GM23248 (cell line): ENCODE data around the gene GGCT. TPM values are rescaled to one million over a fixed set of nuclear protein-coding genes. Genes with fewer than 3 reads are reported as not detected.

Experiments used
- DNase-seq: peaks from one replicate; pipeline ENCODE4 v3.0.0-alpha.2; 2015
- H2AFZ ChIP-seq: fragments of 200-600 bp; sonication (generic); 2 replicates; pipeline ENCODE4 v1.6.1; 2016; ENCODE audit warnings: antibody characterized with exemption
- H3F3A ChIP-seq: fragments of 200-600 bp; sonication (generic); 2 replicates; pipeline ENCODE4 v1.6.1; 2016; ENCODE audit warnings: mild to moderate bottlenecking, antibody characterized with exemption, mixed run types; ENCODE audit not compliant: insufficient read depth
- H3K27ac ChIP-seq: fragments of 200-600 bp; sonication (generic); 2 replicates; pipeline ENCODE4 v1.5.1; 2016; ENCODE audit warnings: mild to moderate bottlenecking
- H3K27me3 ChIP-seq: fragments of 200-600 bp; sonication (generic); replicated peaks from 2 replicates; pipeline ENCODE4 v1.6.1; 2016; ENCODE audit warnings: mild to moderate bottlenecking; ENCODE audit not compliant: insufficient read depth
- H3K36me3 ChIP-seq: fragments of 200-600 bp; sonication (generic); 2 replicates; pipeline ENCODE4 v1.6.1; 2016; ENCODE audit warnings: low read depth, mild to moderate bottlenecking
- H3K4me1 ChIP-seq: fragments of 200-600 bp; sonication (generic); 2 replicates; pipeline ENCODE4 v1.6.1; 2016; ENCODE audit warnings: mild to moderate bottlenecking; ENCODE audit not compliant: insufficient read depth
- H3K4me2 ChIP-seq: fragments of 200-600 bp; sonication (generic); one replicate; pipeline ENCODE4 v1.6.1; 2016; ENCODE audit warnings: mild to moderate bottlenecking; ENCODE audit not compliant: unreplicated experiment
- H3K4me3 ChIP-seq: fragments of 200-600 bp; sonication (generic); 2 replicates; pipeline ENCODE4 v1.5.1; 2016; ENCODE audit warnings: mild to moderate bottlenecking
- H3K79me2 ChIP-seq: fragments of 200-600 bp; sonication (generic); 2 replicates; pipeline ENCODE4 v1.6.1; 2016; ENCODE audit warnings: mild to moderate bottlenecking; ENCODE audit not compliant: insufficient read depth
- H3K9ac ChIP-seq: fragments of 200-600 bp; sonication (generic); 2 replicates; pipeline ENCODE4 v1.6.1; 2016; ENCODE audit warnings: mild to moderate bottlenecking
- H3K9me2 ChIP-seq: fragments of 200-600 bp; sonication (generic); 2 replicates; pipeline ENCODE4 v1.6.1; 2016; ENCODE audit warnings: mixed run types, mild to moderate bottlenecking, moderate library complexity; ENCODE audit not compliant: insufficient read depth
- H3K9me3 ChIP-seq: fragments of 200-600 bp; sonication (generic); one replicate; pipeline ENCODE4 v1.6.1; 2017; ENCODE audit warnings: low read depth
- H4K20me1 ChIP-seq: fragments of 200-600 bp; sonication (generic); 2 replicates; pipeline ENCODE4 v1.6.0; 2016; ENCODE audit not compliant: insufficient read depth
- EZH2 ChIP-seq: fragments of 200-600 bp; sonication (generic); IDR thresholded peaks from 2 replicates; pipeline ENCODE4 v1.6.1; 2018; ENCODE audit warnings: antibody characterized with exemption, mild to moderate bottlenecking; ENCODE audit not compliant: insufficient read depth, poor library complexity, severe bottlenecking
- EZH2phosphoT487 ChIP-seq: fragments of 200-600 bp; sonication (generic); IDR thresholded peaks from 2 replicates; pipeline ENCODE4 v1.6.1; 2018; ENCODE audit warnings: antibody characterized with exemption, moderate library complexity, mild to moderate bottlenecking, low read depth; ENCODE audit not compliant: insufficient read depth
- WGBS, 2 experiments: methylation state at CpG; one replicate each; pipeline ENCODE4 v1.1.6; 2015 to 2017; ENCODE audit warnings: low lambda C conversion rate in 2 of 2, low coverage in 1 of 2; ENCODE audit errors: missing lambda C conversion rate in 2 of 2; 5-methylcytosine and 5-hydroxymethylcytosine counted together
- in situ Hi-C: fragments of 300-500 bp; cut with MboI; formaldehyde crosslinking; loops from 2 replicates; pipeline ENCODE4 v1.15.0; 2020
- polyA plus RNA-seq: library from polyadenylated mRNA; unstranded; fragments of >200 nt; fragmentation: Nextera tagmentation; extraction: Ambion mirVana; gene quantifications from 2 replicates; pipeline ENCODE4 v1.2.1, GENCODE V29; 2016
- total RNA-seq: library from RNA; depleted of rRNA; stranded (reverse); fragments of >200 nt; shearing (Covaris generic); gene quantifications from 2 replicates; pipeline ENCODE4 v1.2.3, GENCODE V29; 2014

GGCT gene
- total and polyA plus RNA-seq, 2 experiments from 2014 or later = 31.3 to 47.9 TPM

DNA sequence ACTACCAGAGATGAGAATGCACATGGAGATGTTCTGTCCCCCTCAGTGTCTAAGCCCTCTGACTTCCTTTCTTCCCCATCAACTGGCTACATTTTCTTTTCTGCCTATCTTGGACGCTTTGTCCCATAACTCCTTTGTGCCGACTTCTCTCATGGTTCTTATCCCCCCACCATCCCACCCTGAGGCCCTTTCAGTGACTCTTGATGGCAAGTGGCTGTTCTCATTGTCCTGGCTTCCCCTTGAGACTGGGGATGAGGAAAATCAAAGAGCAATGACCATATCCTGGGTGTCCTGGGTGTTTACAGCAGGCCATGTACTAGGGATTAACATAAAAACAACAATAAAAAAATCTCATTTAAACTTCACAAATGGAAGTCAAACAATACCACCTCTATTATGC lies 18.8 kb upstream of the GGCT start:
- 80% methylated on average over 2 of the region's 2 CpGs for WGBS, 2 experiments
- Histone ChIP-seq H3K36me3 (no peaks in the 10 kb centered on the region), H4K20me1 (no peaks in the 10 kb centered on the region), H3K4me1 (peaks cover 22% of the 10 kb centered on the region), H3K79me2 (no peaks in the 10 kb centered on the region), H3K27ac (no peak overlapping the region), H2AFZ (no peak overlapping the region), H3K4me2 (no peak overlapping the region), H3K9ac (no peak overlapping the region), H3F3A (peaks cover 31% of the 10 kb centered on the region), H3K9me2 (no peaks in the 10 kb centered on the region), H3K27me3 (no peaks in the 10 kb centered on the region), H3K4me3 (no peak overlapping the region), H3K9me3 (no peaks in the 10 kb centered on the region)
- in situ Hi-C loops = no loop called here
- no peak for TF ChIP-seq EZH2
- no peak for TF ChIP-seq EZH2phosphoT487
- DNase-seq = no peak

DNA sequence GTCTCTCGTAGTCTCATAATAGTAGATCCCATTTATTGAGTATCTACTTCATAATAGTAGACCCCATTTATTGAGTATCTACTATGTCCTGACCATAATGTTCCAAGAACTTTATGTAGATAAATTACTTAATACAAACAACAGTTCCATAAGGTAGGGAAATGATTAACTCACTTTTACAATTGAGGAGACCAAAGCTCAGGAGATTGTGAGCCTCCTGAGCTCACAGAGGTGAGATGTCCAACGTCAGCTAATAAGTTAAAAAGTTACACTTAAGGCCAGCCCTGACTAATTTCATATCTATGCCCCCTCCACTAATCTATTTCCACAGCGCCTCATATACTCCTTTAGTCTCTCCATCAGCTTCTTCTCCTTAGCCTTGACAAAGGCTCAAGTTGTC lies 17.5 kb upstream of the GGCT start:
- no peaks in the 10 kb centered on the region for H3K27me3 ChIP-seq
- H4K20me1 ChIP-seq = no peaks in the 10 kb centered on the region
- DNase-seq = no peak
- no peaks in the 10 kb centered on the region for H3K79me2 ChIP-seq
- no peaks in the 10 kb centered on the region for H3K9me3 ChIP-seq
- H3K9ac ChIP-seq = no peak overlapping the region
- H3K4me2 ChIP-seq = no peak overlapping the region
- H3K4me1 ChIP-seq = peaks cover 22% of the 10 kb centered on the region
- in situ Hi-C loops = no loop called here
- H2AFZ ChIP-seq = no peak overlapping the region
- 98% methylated on average over 3 of the region's 3 CpGs for WGBS, 2 experiments
- no peaks in the 10 kb centered on the region for H3K36me3 ChIP-seq
- H3K27ac ChIP-seq = peak overlapping the region; percentile 64
- no peaks in the 10 kb centered on the region for H3K9me2 ChIP-seq
- TF ChIP-seq EZH2 (no peak), EZH2phosphoT487 (no peak)
- no peak overlapping the region for H3K4me3 ChIP-seq
- peaks cover 31% of the 10 kb centered on the region for H3F3A ChIP-seq

DNA sequence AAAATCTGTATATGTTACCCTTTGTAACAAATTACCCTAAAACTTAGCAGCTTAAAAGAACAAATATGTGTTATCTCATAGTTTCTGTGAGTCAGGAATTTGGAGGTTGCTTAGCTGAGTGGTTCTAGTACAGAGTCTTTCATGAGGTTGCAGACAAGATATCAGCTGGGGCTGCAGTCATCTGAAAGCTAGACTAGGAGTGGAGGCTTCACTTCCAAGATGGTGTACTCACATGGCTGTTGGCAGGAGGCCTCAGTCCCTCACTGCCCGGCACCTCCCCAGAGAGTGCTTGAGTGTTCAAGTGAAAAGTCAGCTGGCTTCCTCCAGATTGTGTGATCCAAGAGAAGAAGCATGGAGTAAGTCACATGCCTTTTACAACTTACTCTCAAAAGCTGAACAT lies 16.9 kb upstream of the GGCT start:
- peaks cover 22% of the 10 kb centered on the region for H3K4me1 ChIP-seq
- peak overlapping the region; percentile 64 for H3K27ac ChIP-seq
- H3K9ac ChIP-seq = peak overlapping the region; percentile 40; the same call in 1 of the 2 replicates
- H3K79me2 ChIP-seq = no peaks in the 10 kb centered on the region
- DNase-seq = peak; percentile 76
- no peaks in the 10 kb centered on the region for H3K9me3 ChIP-seq
- in situ Hi-C loops = no loop called here
- TF ChIP-seq EZH2phosphoT487 (no peak), EZH2 (no peak)
- peaks cover 31% of the 10 kb centered on the region for H3F3A ChIP-seq
- H2AFZ ChIP-seq = peak overlapping the region; percentile 37; the same call in 1 of the 2 replicates
- H3K4me3 ChIP-seq = no peak overlapping the region
- no peaks in the 10 kb centered on the region for H3K27me3 ChIP-seq
- no peaks in the 10 kb centered on the region for H4K20me1 ChIP-seq
- H3K36me3 ChIP-seq = no peaks in the 10 kb centered on the region
- 0 to 6% methylated on average over 1 of the region's 1 CpG for WGBS, 2 experiments
- H3K4me2 ChIP-seq = peak overlapping the region; percentile 12
- no peaks in the 10 kb centered on the region for H3K9me2 ChIP-seq

DNA sequence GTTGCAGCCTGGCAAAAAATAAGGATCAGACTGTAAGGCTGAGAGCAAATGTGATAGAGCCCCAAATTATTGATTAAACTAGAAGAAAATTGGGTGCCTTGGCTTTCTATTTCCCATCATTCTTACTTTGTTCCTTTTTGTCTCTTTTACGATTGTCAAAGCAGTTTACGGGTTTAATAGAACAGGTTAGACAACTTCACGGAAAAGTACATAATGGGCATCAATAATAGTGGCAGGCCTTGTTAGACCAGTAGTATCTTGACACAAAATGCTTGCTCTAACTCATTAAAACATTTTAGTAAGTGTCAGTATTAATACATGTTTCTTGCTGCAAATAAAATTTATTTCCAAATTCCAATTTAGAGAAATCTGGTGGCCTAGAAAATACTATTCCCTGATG lies 14.5 kb upstream of the GGCT start:
- H3K27ac ChIP-seq = no peak overlapping the region
- no peaks in the 10 kb centered on the region for H3K9me3 ChIP-seq
- H3K4me1 ChIP-seq = peaks cover 22% of the 10 kb centered on the region
- H4K20me1 ChIP-seq = no peaks in the 10 kb centered on the region
- H3K4me3 ChIP-seq = no peak overlapping the region
- in situ Hi-C loops = no loop called here
- DNase-seq = no peak
- 95 to 97% methylated on average over 3 of the region's 3 CpGs for WGBS, 2 experiments
- H3K9ac ChIP-seq = no peak overlapping the region
- no peak overlapping the region for H3K4me2 ChIP-seq
- no peaks in the 10 kb centered on the region for H3K27me3 ChIP-seq
- no peaks in the 10 kb centered on the region for H3K9me2 ChIP-seq
- H3K36me3 ChIP-seq = no peaks in the 10 kb centered on the region
- peaks cover 31% of the 10 kb centered on the region for H3F3A ChIP-seq
- no peak overlapping the region for H2AFZ ChIP-seq
- no peaks in the 10 kb centered on the region for H3K79me2 ChIP-seq
- TF ChIP-seq EZH2 = no peak
- TF ChIP-seq EZH2phosphoT487 = no peak

DNA sequence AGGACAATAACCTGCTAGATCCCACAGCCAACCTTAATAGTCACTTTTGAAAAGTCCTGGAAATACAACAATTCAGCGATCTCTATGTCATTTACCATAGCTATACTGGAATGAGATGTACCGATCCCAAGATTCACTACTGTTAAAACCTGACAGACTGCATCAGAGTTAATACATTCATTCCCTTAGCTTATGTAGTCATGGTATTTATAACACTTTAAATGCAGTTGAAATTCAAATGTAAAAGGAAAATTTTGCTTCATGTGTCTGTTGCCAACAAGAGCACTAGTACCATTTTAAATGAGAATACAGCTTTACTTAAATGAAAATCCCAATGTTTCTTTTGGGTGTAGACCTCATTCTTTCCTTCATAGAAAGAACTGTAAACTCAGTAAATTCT lies 11.1 kb upstream of the GGCT start:
- no peak overlapping the region for H3K4me3 ChIP-seq
- peaks cover 7% of the 10 kb centered on the region for H3K4me1 ChIP-seq
- no peaks in the 10 kb centered on the region for H4K20me1 ChIP-seq
- TF ChIP-seq EZH2 (no peak), EZH2phosphoT487 (no peak)
- no peak overlapping the region for H2AFZ ChIP-seq
- H3K27me3 ChIP-seq = no peaks in the 10 kb centered on the region
- no peaks in the 10 kb centered on the region for H3K9me3 ChIP-seq
- in situ Hi-C loops = no loop called here
- no peak overlapping the region for H3K27ac ChIP-seq
- no peaks in the 10 kb centered on the region for H3K36me3 ChIP-seq
- H3K9ac ChIP-seq = no peak overlapping the region
- DNase-seq = no peak
- no peak overlapping the region for H3K4me2 ChIP-seq
- no peaks in the 10 kb centered on the region for H3K79me2 ChIP-seq
- H3K9me2 ChIP-seq = no peaks in the 10 kb centered on the region
- 96% methylated on average over 2 of the region's 2 CpGs for WGBS, 2 experiments
- H3F3A ChIP-seq = peaks cover 10% of the 10 kb centered on the region; the same call in 1 of the 2 replicates
